Activated CD4-positive, alpha-beta memory T cell treated with anti-CD3 and anti-CD28 coated beads, Interleukin-2, amount 10 ng/mL, durations not matched to agents 7 days and 5 days (primary cell): ENCODE results near the gene UBXN6. TPM values are rescaled to one million over a fixed set of nuclear protein-coding genes. Genes with fewer than 3 reads are reported as not detected.

Experiments used
- CTCF ChIA-PET: fragments of 350-600 bp; sonication (Branson Sonifier 250); formaldehyde crosslinking; loops from one replicate; lab custom pipeline; 2021; ENCODE audit warnings: antibody characterized with exemption, inconsistent platforms; lab: Charles Lee
- POLR2A ChIA-PET: fragments of 350-600 bp; sonication (Branson Sonifier 250); formaldehyde crosslinking; loops from one replicate; lab custom pipeline; 2021; ENCODE audit warnings: antibody characterized with exemption; lab: Charles Lee
- DNase-seq: peaks from one replicate; pipeline ENCODE4 v3.0.0-alpha.2; 2020
- H3K27ac Mint-ChIP-seq: one replicate; pipeline ENCODE4 v1.8.0; 2021; ENCODE audit warnings: mild to moderate bottlenecking, mixed read lengths
- H3K27me3 Mint-ChIP-seq: one replicate; pipeline ENCODE4 v1.8.0; 2021; ENCODE audit warnings: mixed read lengths
- H3K36me3 Mint-ChIP-seq: one replicate; pipeline ENCODE4 v1.8.0; 2021; ENCODE audit warnings: low read depth, mixed read lengths
- H3K4me1 Mint-ChIP-seq: one replicate; pipeline ENCODE4 v1.8.0; 2021; ENCODE audit warnings: mixed read lengths
- H3K4me3 Mint-ChIP-seq: one replicate; pipeline ENCODE4 v1.8.0; 2021; ENCODE audit warnings: mild to moderate bottlenecking, mixed read lengths
- H3K9me3 Mint-ChIP-seq: one replicate; pipeline ENCODE4 v1.8.0; 2021; ENCODE audit warnings: mixed read lengths
- total RNA-seq, 2 experiments: library from RNA; stranded (reverse); gene quantifications; one replicate each; pipeline ENCODE4 v1.2.3, GENCODE V29; 2021

UBXN6 gene
- total RNA-seq, 2 experiments from 2014 or later = 49.6 to 50.1 TPM

GRCh38 chr19:4416268-4416667, 41.3 kb downstream of the UBXN6 start:
- no peak overlapping the region for H3K27ac Mint-ChIP-seq
- H3K4me3 Mint-ChIP-seq = no peak overlapping the region
- POLR2A ChIA-PET = interaction anchor here (1.1 to 4.7 kb wide), 2 partner anchors 11 to 50 kb away, joined by 3 to 22 read pairs; no protein-coding TSS in a partner anchor
- no peaks in the 10 kb centered on the region for H3K9me3 Mint-ChIP-seq
- peaks cover 39% of the 10 kb centered on the region for H3K36me3 Mint-ChIP-seq
- H3K4me1 Mint-ChIP-seq = no peaks in the 10 kb centered on the region
- CTCF ChIA-PET = interaction anchor here (0.9 to 1.8 kb wide), 4 partner anchors 10 to 74 kb away, joined by 3 to 4 read pairs (median 3); partner anchors contain the start of gene SH3GL1
- no peak for DNase-seq
- no peaks in the 10 kb centered on the region for H3K27me3 Mint-ChIP-seq

GRCh38 chr19:4415352-4415751, 42.2 kb downstream of the UBXN6 start:
- H3K27me3 Mint-ChIP-seq = no peaks in the 10 kb centered on the region
- H3K4me3 Mint-ChIP-seq = no peak overlapping the region
- no peak overlapping the region for H3K27ac Mint-ChIP-seq
- no peaks in the 10 kb centered on the region for H3K9me3 Mint-ChIP-seq
- POLR2A ChIA-PET = interaction anchor here (1.1 to 4.7 kb wide), 2 partner anchors 10 to 49 kb away, joined by 3 to 22 read pairs; no protein-coding TSS in a partner anchor
- H3K4me1 Mint-ChIP-seq = no peaks in the 10 kb centered on the region
- CTCF ChIA-PET = interaction anchor here (0.9 to 1.8 kb wide), 5 partner anchors 9 to 110 kb away, joined by 3 to 4 read pairs (median 3); partner anchors contain the start of gene SH3GL1
- H3K36me3 Mint-ChIP-seq = peaks cover 39% of the 10 kb centered on the region
- DNase-seq = no peak

- POLR2A ChIA-PET = interaction anchor here (4.7 kb wide), 1 partner anchor 10 kb away, joined by 22 read pairs; no protein-coding TSS in a partner anchor
- Mint-ChIP-seq H3K36me3 (peaks cover 39% of the 10 kb centered on the region), H3K4me1 (no peaks in the 10 kb centered on the region), H3K4me3 (no peak overlapping the region), H3K27ac (no peak overlapping the region), H3K27me3 (no peaks in the 10 kb centered on the region), H3K9me3 (no peaks in the 10 kb centered on the region)
- CTCF ChIA-PET = interaction anchor here (1.2 to 1.8 kb wide), 2 partner anchors 8 to 110 kb away, joined by 3 read pairs; no protein-coding TSS in a partner anchor
- DNase-seq = no peak
Measured at GRCh38 chr19:4414800-4415321, 42.7 kb downstream of the UBXN6 start.

- peaks cover 44% of the 10 kb centered on the region for H3K36me3 Mint-ChIP-seq
- no peaks in the 10 kb centered on the region for H3K27me3 Mint-ChIP-seq
- no peaks in the 10 kb centered on the region for H3K4me1 Mint-ChIP-seq
- H3K27ac Mint-ChIP-seq = no peak overlapping the region
- H3K9me3 Mint-ChIP-seq = no peaks in the 10 kb centered on the region
- ChIA-PET POLR2A (interaction anchor here (0.8 to 4.7 kb wide), 2 partner anchors 9 to 10 kb away, joined by 3 to 22 read pairs; no protein-coding TSS in a partner anchor), CTCF (interaction anchor here (0.6 to 1.8 kb wide), 3 partner anchors 8 to 111 kb away, joined by 3 read pairs; no protein-coding TSS in a partner anchor)
- no peak for DNase-seq
- no peak overlapping the region for H3K4me3 Mint-ChIP-seq
Measured at GRCh38 chr19:4414144-4414799, 43.3 kb downstream of the UBXN6 start.

- no peaks in the 10 kb centered on the region for H3K4me1 Mint-ChIP-seq
- peaks cover 50% of the 10 kb centered on the region for H3K36me3 Mint-ChIP-seq
- no peak overlapping the region for H3K4me3 Mint-ChIP-seq
- no peak overlapping the region for H3K27ac Mint-ChIP-seq
- POLR2A ChIA-PET = interaction anchor here (0.8 to 4.7 kb wide), 3 partner anchors 9 to 69 kb away, joined by 3 to 22 read pairs (median 3); no protein-coding TSS in a partner anchor
- CTCF ChIA-PET = interaction anchor here (0.6 kb wide), 1 partner anchor 51 kb away, joined by 3 read pairs; no protein-coding TSS in a partner anchor
- DNase-seq = no peak
- H3K9me3 Mint-ChIP-seq = no peaks in the 10 kb centered on the region
- H3K27me3 Mint-ChIP-seq = no peaks in the 10 kb centered on the region
Measured at GRCh38 chr19:4413588-4413987, 44.0 kb downstream of the UBXN6 start.

GRCh38 chr19:4409123-4409933, 48.3 kb downstream of the UBXN6 start:
- POLR2A ChIA-PET = no interaction called here

GRCh38 chr19:4406626-4407025, 51.0 kb downstream of the UBXN6 start:
- ChIA-PET POLR2A (interaction anchor here (1.1 to 3.8 kb wide), 2 partner anchors 8 to 15 kb away, joined by 3 to 22 read pairs; no protein-coding TSS in a partner anchor), CTCF (interaction anchor here (1.2 kb wide), 1 partner anchor 9 kb away, joined by 3 read pairs; no protein-coding TSS in a partner anchor)
- no peaks in the 10 kb centered on the region for H3K27me3 Mint-ChIP-seq
- DNase-seq = no peak
- H3K4me1 Mint-ChIP-seq = peaks cover 40% of the 10 kb centered on the region
- H3K36me3 Mint-ChIP-seq = peaks cover 42% of the 10 kb centered on the region
- H3K9me3 Mint-ChIP-seq = no peaks in the 10 kb centered on the region
- H3K4me3 Mint-ChIP-seq = no peak overlapping the region
- no peak overlapping the region for H3K27ac Mint-ChIP-seq

More at GRCh38 chr19:4409123-4409933, 48.3 kb downstream of the UBXN6 start:
- Mint-ChIP-seq H3K4me1 (peaks cover 19% of the 10 kb centered on the region), H3K4me3 (no peak overlapping the region), H3K27me3 (no peaks in the 10 kb centered on the region), H3K36me3 (peaks cover 51% of the 10 kb centered on the region), H3K9me3 (no peaks in the 10 kb centered on the region), H3K27ac (no peak overlapping the region)
- DNase-seq = no peak
- CTCF ChIA-PET = no interaction called here

GRCh38 chr19:4405977-4406376, 51.6 kb downstream of the UBXN6 start:
- Mint-ChIP-seq H3K4me1 (peaks cover 47% of the 10 kb centered on the region), H3K27me3 (no peaks in the 10 kb centered on the region), H3K9me3 (no peaks in the 10 kb centered on the region), H3K27ac (no peak overlapping the region), H3K36me3 (peaks cover 42% of the 10 kb centered on the region), H3K4me3 (no peak overlapping the region)
- ChIA-PET CTCF (interaction anchor here (1.2 kb wide), 1 partner anchor 9 kb away, joined by 3 read pairs; no protein-coding TSS in a partner anchor), POLR2A (interaction anchor here (1.1 to 3.8 kb wide), 2 partner anchors 9 to 16 kb away, joined by 3 to 22 read pairs; no protein-coding TSS in a partner anchor)
- DNase-seq = no peak

- H3K27me3 Mint-ChIP-seq = no peaks in the 10 kb centered on the region
- CTCF ChIA-PET = interaction anchor here (1.3 to 1.8 kb wide), 4 partner anchors 51 to 120 kb away, joined by 3 to 12 read pairs (median 8); partner anchors contain the start of genes HDGFL2 and MPND
- no peaks in the 10 kb centered on the region for H3K9me3 Mint-ChIP-seq
- peak overlapping the region; percentile 86 for H3K27ac Mint-ChIP-seq
- POLR2A ChIA-PET = interaction anchor here (0.8 to 3.8 kb wide), 13 partner anchors 12 to 432 kb away, joined by 3 to 22 read pairs (median 6); partner anchors contain the start of genes DAPK3, HDGFL2, MPND and STAP2
- peak overlapping the region; percentile 93 for H3K4me3 Mint-ChIP-seq
- no peak for DNase-seq
- H3K36me3 Mint-ChIP-seq = peaks cover 35% of the 10 kb centered on the region
- H3K4me1 Mint-ChIP-seq = peaks cover 66% of the 10 kb centered on the region
Measured at GRCh38 chr19:4403005-4403761, 54.4 kb downstream of the UBXN6 start.

- H3K9me3 Mint-ChIP-seq = no peaks in the 10 kb centered on the region
- peak; percentile 99 for DNase-seq
- H3K4me1 Mint-ChIP-seq = peaks cover 66% of the 10 kb centered on the region
- peak within 1 kb of the TSS; percentile 93 for H3K4me3 Mint-ChIP-seq
- POLR2A ChIA-PET = interaction anchor here (0.6 to 3.3 kb wide), 19 partner anchors 10 to 1782 kb away, joined by 3 to 15 read pairs (median 4); partner anchors contain the start of genes DAPK3, HDGFL2, MPND and STAP2
- peak within 1 kb of the TSS; percentile 92 for H3K27ac Mint-ChIP-seq
- peaks cover 41% of the 10 kb centered on the region for H3K36me3 Mint-ChIP-seq
- CTCF ChIA-PET = interaction anchor here (0.5 to 2.9 kb wide), 15 partner anchors 11 to 1098 kb away, joined by 3 to 36 read pairs (median 5); partner anchors contain the start of genes FEM1A, HDGFL2, MPND and YJU2
- no peaks in the 10 kb centered on the region for H3K27me3 Mint-ChIP-seq
Measured at GRCh38 chr19:4402171-4403004, 55.2 kb downstream of the UBXN6 start, which contains the start of gene CHAF1A. TSS of gene CHAF1A (plus strand) at chr19:4402640. CDS start at chr19:4402763, 123 bp downstream.
